Keratinocyte (primary cell): ENCODE results near the gene PDF. TPM values are rescaled to one million over a fixed set of nuclear protein-coding genes. Genes with fewer than 3 reads are reported as not detected.

Experiments
- DNase-seq: peaks from one replicate; pipeline ENCODE4 v3.0.0-alpha.2; 2011; ENCODE audit warnings: low read depth, missing footprints, low spot score
- FAIRE-seq: peaks from 2 replicates; lab custom pipeline; 2011; peaks lifted over from hg19 to GRCh38; lab: Jason Lieb, UNC
- H2AFZ ChIP-seq: 2 replicates; pipeline ENCODE4 v1.6.0; 2012; ENCODE audit warnings: low read length, control low read depth, inconsistent platforms; ENCODE audit not compliant: control insufficient read depth
- H3K27ac ChIP-seq: 2 replicates; pipeline ENCODE4 v1.5.1; 2011; ENCODE audit warnings: low read length; ENCODE audit not compliant: control insufficient read depth, insufficient read depth
- H3K27me3 ChIP-seq: 3 replicates; pipeline ENCODE4 v1.6.0; 2011; ENCODE audit warnings: low read length; ENCODE audit not compliant: control insufficient read depth, insufficient read depth; ENCODE audit errors: extremely low read depth
- H3K36me3 ChIP-seq, 2 experiments: 2 replicates in 1 of 2; 3 replicates in 1 of 2; pipeline ENCODE4 v1.5.1; 2011; ENCODE audit warnings: low read length in 2 of 2, mild to moderate bottlenecking in 1 of 2; ENCODE audit not compliant: control insufficient read depth in 2 of 2, insufficient read depth in 2 of 2; ENCODE audit errors: extremely low read depth in 1 of 2
- H3K4me1 ChIP-seq: 3 replicates; pipeline ENCODE4 v1.5.1; 2011; ENCODE audit warnings: low read length; ENCODE audit not compliant: control insufficient read depth, insufficient read depth; ENCODE audit errors: extremely low read depth
- H3K4me2 ChIP-seq: 3 replicates; pipeline ENCODE4 v1.6.0; 2011; ENCODE audit warnings: low read depth, low read length; ENCODE audit not compliant: control insufficient read depth, insufficient read depth; ENCODE audit errors: extremely low read depth
- H3K4me3 ChIP-seq, 3 experiments: fragments of 200-600 bp in 1 of 3; sonication (generic) in 1 of 3; 2 replicates in 2 of 3; 3 replicates in 1 of 3; pipeline ENCODE4 v1.5.1; 2011 to 2016; ENCODE audit warnings: low read length in 3 of 3, mild to moderate bottlenecking in 3 of 3, control low read depth in 2 of 3, inconsistent platforms in 1 of 3, low read depth in 1 of 3, mixed read lengths in 1 of 3, mixed run types in 1 of 3, moderate library complexity in 1 of 3; ENCODE audit not compliant: control insufficient read depth in 2 of 3, insufficient read depth in 2 of 3; ENCODE audit errors: extremely low read depth in 1 of 3
- H3K79me2 ChIP-seq: 2 replicates; pipeline ENCODE4 v1.6.0; 2012; ENCODE audit warnings: low read length; ENCODE audit not compliant: control insufficient read depth, insufficient read depth
- H3K9ac ChIP-seq: 3 replicates; pipeline ENCODE4 v1.6.0; 2011; ENCODE audit warnings: low read length; ENCODE audit not compliant: control insufficient read depth, insufficient read depth; ENCODE audit errors: extremely low read depth
- H3K9me1 ChIP-seq: 3 replicates; pipeline ENCODE4 v1.6.0; 2011; ENCODE audit warnings: low read length; ENCODE audit not compliant: control insufficient read depth, insufficient read depth; ENCODE audit errors: extremely low read depth
- H3K9me3 ChIP-seq: 2 replicates; pipeline ENCODE4 v1.5.1; 2012; ENCODE audit warnings: low read depth, low read length; ENCODE audit not compliant: control insufficient read depth
- H4K20me1 ChIP-seq: 3 replicates; pipeline ENCODE4 v1.6.0; 2011; ENCODE audit warnings: low read length; ENCODE audit not compliant: control insufficient read depth, insufficient read depth; ENCODE audit errors: extremely low read depth
- EZH2 ChIP-seq: IDR thresholded peaks from one replicate; pipeline ENCODE4 v1.6.1; 2012; ENCODE audit warnings: inconsistent platforms, mild to moderate bottlenecking, low read length, moderate library complexity
- dilution Hi-C: fragments of 300-500 bp; cut with MboI; formaldehyde crosslinking; loops from one replicate; pipeline ENCODE4 v1.7.0; 2020; ENCODE audit warnings: low sequenced_read_pairs; ENCODE audit not compliant: extremely low pct_ligation_motif_present
- polyA plus RNA-seq, 5 experiments: library from polyadenylated mRNA; depleted of rRNA in 3 of 5; stranded (reverse) in 3 of 5; stranded (forward) in 1 of 5; unstranded in 1 of 5; fragments of >200 nt; gene quantifications; 1 replicate in 1 of 5; 2 replicates in 3 of 5; 3 replicates in 1 of 5; pipeline versions ENCODE4 v1.2.1 to v1.2.3, GENCODE V29; 2011 to 2012; ENCODE audit warnings: missing spikeins in 2 of 5, low read depth in 1 of 5, low replicate concordance in 1 of 5
- TF ChIP-seq, protein P1 (sequence below), 3 experiments: IDR thresholded peaks in 1 of 3; conservative IDR thresholded peaks in 1 of 3; optimal IDR thresholded peaks in 1 of 3; 2 replicates in 2 of 3; 3 replicates in 1 of 3; pipeline versions ENCODE3 to v1.5.1; 2011; ENCODE audit warnings: low read length in 3 of 3, mild to moderate bottlenecking in 3 of 3, moderate library complexity in 2 of 3, control low read depth in 1 of 3, inconsistent platforms in 1 of 3; ENCODE audit not compliant: insufficient read depth in 2 of 3; ENCODE audit errors: extremely low read depth in 1 of 3

The PDF gene
- polyA plus RNA-seq, 1 donor (not counting 4 experiments of a cell fraction or from before 2014, with no cell fraction given): 3.0 TPM

DNA sequence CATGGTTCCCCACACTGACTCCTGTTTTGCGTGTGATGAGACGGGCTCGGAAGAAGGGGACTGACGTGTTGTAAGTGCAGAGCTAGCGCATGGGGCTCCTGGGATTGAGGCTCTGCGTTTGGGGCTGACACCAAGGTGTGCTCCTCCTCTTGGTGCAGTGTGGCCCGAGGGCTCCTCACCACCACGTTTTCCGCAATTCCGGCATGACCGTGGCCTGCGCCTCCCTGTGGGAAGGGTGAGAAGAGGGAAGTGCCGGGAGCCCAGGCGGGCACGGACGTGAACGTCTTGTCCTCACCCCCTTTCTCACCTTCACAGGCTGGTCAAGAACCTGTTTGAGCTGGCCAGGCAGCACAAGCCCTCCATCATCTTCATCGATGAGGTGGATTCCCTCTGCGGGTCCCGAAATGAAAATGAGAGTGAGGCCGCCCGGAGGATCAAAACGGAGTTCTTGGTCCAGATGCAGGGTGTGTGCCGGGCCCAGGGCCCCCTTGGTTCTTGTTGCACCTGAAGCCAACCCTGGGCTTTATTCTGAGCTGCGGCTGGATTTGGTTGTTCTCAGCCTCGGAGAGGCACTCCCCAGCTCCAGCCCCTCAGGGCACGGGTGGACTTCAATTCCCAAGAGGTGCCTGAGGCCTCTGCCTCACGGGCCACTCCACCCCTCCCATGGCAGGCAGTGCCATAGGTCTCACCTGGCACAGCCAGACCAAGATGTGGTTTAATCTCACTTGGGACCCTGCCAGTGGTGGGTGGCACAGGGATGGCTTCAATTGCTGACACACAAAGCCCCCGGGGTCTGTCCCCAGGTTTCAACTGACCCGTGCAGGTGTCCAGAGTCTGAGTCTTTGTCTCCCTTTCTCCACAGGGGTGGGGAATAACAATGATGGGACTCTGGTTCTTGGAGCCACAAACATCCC is 10.3 kb downstream of the PDF start:
- dilution Hi-C loops: no loop called here

DNA sequence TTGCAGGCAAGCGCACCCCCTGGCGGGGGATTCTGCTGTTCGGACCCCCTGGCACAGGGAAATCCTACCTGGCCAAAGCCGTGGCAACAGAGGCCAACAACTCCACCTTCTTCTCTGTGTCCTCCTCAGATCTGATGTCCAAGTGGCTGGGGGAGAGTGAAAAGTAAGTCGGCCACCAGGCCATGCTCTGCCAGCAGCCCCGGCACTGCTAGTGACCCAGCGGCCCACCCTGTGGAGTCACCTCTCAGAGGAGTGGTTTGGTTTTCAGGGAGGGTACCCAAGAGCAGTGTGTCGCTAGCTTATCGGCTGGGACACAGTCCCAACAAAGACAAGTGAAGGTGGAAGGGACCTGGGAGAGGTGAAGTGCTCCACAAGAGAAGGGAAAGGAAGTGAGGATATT is 11.0 kb downstream of the PDF start:
- dilution Hi-C loops: no loop called here
- no peaks in the 10 kb centered on the region for H3K9me3 ChIP-seq
- H4K20me1 ChIP-seq: peaks cover 7% of the 10 kb centered on the region
- H3K27ac ChIP-seq: no peak overlapping the region
- TF ChIP-seq EZH2: no peak
- TF ChIP-seq, protein P1, sequence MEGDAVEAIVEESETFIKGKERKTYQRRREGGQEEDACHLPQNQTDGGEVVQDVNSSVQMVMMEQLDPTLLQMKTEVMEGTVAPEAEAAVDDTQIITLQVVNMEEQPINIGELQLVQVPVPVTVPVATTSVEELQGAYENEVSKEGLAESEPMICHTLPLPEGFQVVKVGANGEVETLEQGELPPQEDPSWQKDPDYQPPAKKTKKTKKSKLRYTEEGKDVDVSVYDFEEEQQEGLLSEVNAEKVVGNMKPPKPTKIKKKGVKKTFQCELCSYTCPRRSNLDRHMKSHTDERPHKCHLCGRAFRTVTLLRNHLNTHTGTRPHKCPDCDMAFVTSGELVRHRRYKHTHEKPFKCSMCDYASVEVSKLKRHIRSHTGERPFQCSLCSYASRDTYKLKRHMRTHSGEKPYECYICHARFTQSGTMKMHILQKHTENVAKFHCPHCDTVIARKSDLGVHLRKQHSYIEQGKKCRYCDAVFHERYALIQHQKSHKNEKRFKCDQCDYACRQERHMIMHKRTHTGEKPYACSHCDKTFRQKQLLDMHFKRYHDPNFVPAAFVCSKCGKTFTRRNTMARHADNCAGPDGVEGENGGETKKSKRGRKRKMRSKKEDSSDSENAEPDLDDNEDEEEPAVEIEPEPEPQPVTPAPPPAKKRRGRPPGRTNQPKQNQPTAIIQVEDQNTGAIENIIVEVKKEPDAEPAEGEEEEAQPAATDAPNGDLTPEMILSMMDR (optimal IDR thresholded peaks at IDR 0.05 in 1 of 3, IDR thresholded peaks at IDR 0.05 in 1 of 3, conservative IDR thresholded peaks at IDR 0.05 in 1 of 3; ENCODE audit: extremely low read depth in 1 of 3, insufficient read depth in 2 of 3, low read length in 3 of 3): no peak
- H2AFZ ChIP-seq: no peak overlapping the region
- no peak overlapping the region for H3K9ac ChIP-seq
- H3K9me1 ChIP-seq: no peaks in the 10 kb centered on the region
- no peak overlapping the region for H3K4me2 ChIP-seq
- no peaks in the 10 kb centered on the region for H3K4me1 ChIP-seq
- H3K4me3 ChIP-seq: no peak overlapping the region
- no peak for FAIRE-seq
- no peaks in the 10 kb centered on the region for H3K27me3 ChIP-seq
- DNase-seq: no peak
- H3K79me2 ChIP-seq: peaks cover 51% of the 10 kb centered on the region
- H3K36me3 ChIP-seq: peaks cover 58 to 59% of the 10 kb centered on the region in 2 experiments

More for the DNA sequence above, 10.3 kb downstream of the PDF start:
- no peak for TF ChIP-seq EZH2
- TF ChIP-seq, protein P1 (optimal IDR thresholded peaks at IDR 0.05 in 1 of 3, IDR thresholded peaks at IDR 0.05 in 1 of 3, conservative IDR thresholded peaks at IDR 0.05 in 1 of 3; ENCODE audit: extremely low read depth in 1 of 3, insufficient read depth in 2 of 3, low read length in 3 of 3): no peak
- Histone ChIP-seq H3K4me2 (no peak overlapping the region), H3K79me2 (peaks cover 52% of the 10 kb centered on the region), H3K9ac (no peak overlapping the region), H3K4me3 (no peak overlapping the region), H3K27me3 (no peaks in the 10 kb centered on the region), H3K4me1 (no peaks in the 10 kb centered on the region), H3K9me3 (no peaks in the 10 kb centered on the region), H3K36me3 (peaks cover 60 to 65% of the 10 kb centered on the region in 2 experiments), H3K9me1 (no peaks in the 10 kb centered on the region), H2AFZ (no peak overlapping the region), H4K20me1 (peaks cover 7% of the 10 kb centered on the region), H3K27ac (no peak overlapping the region)
- FAIRE-seq (no peak), DNase-seq (no peak)
